Measurements from ENCODE around the gene FAM227B. TPM values are rescaled to one million over a fixed set of nuclear protein-coding genes. Genes with fewer than 3 reads are reported as not detected.

FAM227B gene
- total RNA-seq, 1 donor from 2014 or later, result 25.1 TPM

DNA sequence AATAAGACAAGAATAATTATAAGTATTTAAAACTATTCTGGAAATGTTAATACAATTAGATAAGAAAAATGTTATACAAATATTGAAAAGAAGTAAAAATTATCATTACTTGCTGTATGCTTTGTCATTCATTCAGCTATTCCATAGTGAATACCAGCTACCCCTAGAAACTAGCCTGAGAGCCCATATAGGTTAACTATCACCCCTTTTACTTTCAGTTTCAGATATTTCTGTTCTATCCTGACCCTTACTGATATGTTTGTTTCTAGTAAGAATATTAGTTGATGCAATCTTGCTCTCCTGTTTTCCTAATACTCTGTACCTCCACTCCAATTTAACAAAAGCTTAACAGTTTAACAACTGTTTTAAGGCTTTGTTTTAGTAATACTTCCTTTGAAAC, 31.6 kb downstream of the FAM227B start:
- H3K36me3 Mint-ChIP-seq, result peaks cover 4% of the 10 kb centered on the region
- no peak overlapping the region for H3K9ac ChIP-seq
- no peaks in the 10 kb centered on the region for H3K36me3 ChIP-seq
- H3K4me1 ChIP-seq, result no peaks in the 10 kb centered on the region
- H3K27me3 ChIP-seq, result no peaks in the 10 kb centered on the region
- no peak overlapping the region for H3K4me3 Mint-ChIP-seq
- H3K27me3 Mint-ChIP-seq (ENCODE audit: insufficient read depth, low read depth), result no peaks in the 10 kb centered on the region
- DNase-seq (ENCODE audit: low spot score), result no peak
- H3K4me2 ChIP-seq, result no peak overlapping the region
- no peak overlapping the region for H3K27ac ChIP-seq
- TF ChIP-seq, protein P1, sequence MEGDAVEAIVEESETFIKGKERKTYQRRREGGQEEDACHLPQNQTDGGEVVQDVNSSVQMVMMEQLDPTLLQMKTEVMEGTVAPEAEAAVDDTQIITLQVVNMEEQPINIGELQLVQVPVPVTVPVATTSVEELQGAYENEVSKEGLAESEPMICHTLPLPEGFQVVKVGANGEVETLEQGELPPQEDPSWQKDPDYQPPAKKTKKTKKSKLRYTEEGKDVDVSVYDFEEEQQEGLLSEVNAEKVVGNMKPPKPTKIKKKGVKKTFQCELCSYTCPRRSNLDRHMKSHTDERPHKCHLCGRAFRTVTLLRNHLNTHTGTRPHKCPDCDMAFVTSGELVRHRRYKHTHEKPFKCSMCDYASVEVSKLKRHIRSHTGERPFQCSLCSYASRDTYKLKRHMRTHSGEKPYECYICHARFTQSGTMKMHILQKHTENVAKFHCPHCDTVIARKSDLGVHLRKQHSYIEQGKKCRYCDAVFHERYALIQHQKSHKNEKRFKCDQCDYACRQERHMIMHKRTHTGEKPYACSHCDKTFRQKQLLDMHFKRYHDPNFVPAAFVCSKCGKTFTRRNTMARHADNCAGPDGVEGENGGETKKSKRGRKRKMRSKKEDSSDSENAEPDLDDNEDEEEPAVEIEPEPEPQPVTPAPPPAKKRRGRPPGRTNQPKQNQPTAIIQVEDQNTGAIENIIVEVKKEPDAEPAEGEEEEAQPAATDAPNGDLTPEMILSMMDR (IDR thresholded peaks at IDR 0.05), result no peak
- TF ChIP-seq EZH2phosphoT487 (IDR thresholded peaks at IDR 0.05), result no peak
- TF ChIP-seq EZH2 (IDR thresholded peaks at IDR 0.05), result no peak
- H2AFZ ChIP-seq (replicated peaks), result no peak overlapping the region
- H3K79me2 ChIP-seq (ENCODE audit: low read depth), result no peaks in the 10 kb centered on the region
- no peaks in the 10 kb centered on the region for H3K4me1 Mint-ChIP-seq
- H3K9me3 ChIP-seq (ENCODE audit: low read depth), result no peaks in the 10 kb centered on the region
- no peaks in the 10 kb centered on the region for H4K20me1 ChIP-seq (ENCODE audit: low read depth)
- no peak overlapping the region for H3K4me3 ChIP-seq
- H3K9me3 Mint-ChIP-seq, result peaks cover 5% of the 10 kb centered on the region
- H3F3A ChIP-seq (ENCODE audit: low read depth), result no peaks in the 10 kb centered on the region
- H3K27ac Mint-ChIP-seq, result no peak overlapping the region

DNA sequence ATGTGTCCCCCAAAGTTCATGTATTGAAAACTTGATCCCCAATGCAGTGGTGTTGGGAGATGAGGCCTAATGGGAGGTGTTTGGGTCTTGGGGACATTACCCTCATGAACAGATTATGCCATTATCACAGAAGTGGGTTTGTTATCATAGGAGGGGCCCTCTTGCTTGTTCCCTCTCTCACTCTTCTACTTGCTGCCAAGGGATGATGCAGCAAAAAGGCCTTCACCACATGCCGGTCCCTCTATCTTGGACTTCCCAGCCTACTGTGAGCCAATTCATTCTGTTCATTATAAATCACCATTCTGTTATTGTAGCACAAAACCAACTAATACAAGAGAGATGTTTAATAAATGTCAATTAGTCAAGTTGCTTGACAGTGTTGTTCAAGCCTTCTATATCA, 47.2 kb downstream of the FAM227B start:
- H3K9me3 ChIP-seq (ENCODE audit: low read depth), result no peaks in the 10 kb centered on the region
- Mint-ChIP-seq H3K4me3 (no peak overlapping the region), H3K27ac (no peak overlapping the region), H3K4me1 (no peaks in the 10 kb centered on the region), H3K27me3 (ENCODE audit: insufficient read depth, low read depth) (no peaks in the 10 kb centered on the region), H3K36me3 (peaks cover 5% of the 10 kb centered on the region), H3K9me3 (no peaks in the 10 kb centered on the region)
- H3K9ac ChIP-seq, result no peak overlapping the region
- H3K27me3 ChIP-seq, result no peaks in the 10 kb centered on the region
- TF ChIP-seq EZH2phosphoT487 (IDR thresholded peaks at IDR 0.05) (no peak), EZH2 (IDR thresholded peaks at IDR 0.05) (no peak)
- TF ChIP-seq, protein P1 (IDR thresholded peaks at IDR 0.05), result no peak
- DNase-seq (ENCODE audit: low spot score), result no peak
- no peaks in the 10 kb centered on the region for H3K36me3 ChIP-seq
- no peak overlapping the region for H3K4me2 ChIP-seq
- H2AFZ ChIP-seq (replicated peaks), result no peak overlapping the region
- no peaks in the 10 kb centered on the region for H4K20me1 ChIP-seq (ENCODE audit: low read depth)
- no peak overlapping the region for H3K4me3 ChIP-seq
- no peaks in the 10 kb centered on the region for H3K4me1 ChIP-seq
- no peaks in the 10 kb centered on the region for H3F3A ChIP-seq (ENCODE audit: low read depth)
- H3K79me2 ChIP-seq (ENCODE audit: low read depth), result no peaks in the 10 kb centered on the region
- no peak overlapping the region for H3K27ac ChIP-seq

DNA sequence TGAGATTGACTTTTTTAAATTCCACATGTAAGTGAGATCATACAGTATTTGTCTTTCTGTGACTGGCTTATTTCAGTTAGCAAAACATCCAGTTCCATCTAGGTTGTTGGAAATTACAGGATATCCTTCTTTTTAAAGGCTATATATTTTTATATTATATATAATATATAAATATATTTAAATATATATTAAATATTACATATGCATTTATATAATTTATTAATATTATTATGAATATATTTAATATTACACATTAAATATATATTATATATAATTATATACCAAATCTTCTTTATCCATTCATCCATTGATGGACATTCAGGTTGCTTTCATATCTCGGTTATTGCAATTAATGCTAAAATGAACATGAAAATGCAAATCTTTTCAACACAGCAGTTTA, 49.9 kb downstream of the FAM227B start:
- no peaks in the 10 kb centered on the region for H3K9me3 ChIP-seq (ENCODE audit: low read depth)
- no peak overlapping the region for H3K9ac ChIP-seq
- DNase-seq (ENCODE audit: low spot score), result no peak
- H2AFZ ChIP-seq (replicated peaks), result no peak overlapping the region
- Mint-ChIP-seq H3K9me3 (no peaks in the 10 kb centered on the region), H3K36me3 (peaks cover 5% of the 10 kb centered on the region), H3K4me3 (no peak overlapping the region), H3K4me1 (peaks cover 3% of the 10 kb centered on the region), H3K27me3 (ENCODE audit: insufficient read depth, low read depth) (no peaks in the 10 kb centered on the region), H3K27ac (no peak overlapping the region)
- no peak overlapping the region for H3K27ac ChIP-seq
- no peaks in the 10 kb centered on the region for H3K36me3 ChIP-seq
- H3K27me3 ChIP-seq, result no peaks in the 10 kb centered on the region
- H4K20me1 ChIP-seq (ENCODE audit: low read depth), result no peaks in the 10 kb centered on the region
- H3F3A ChIP-seq (ENCODE audit: low read depth), result no peaks in the 10 kb centered on the region
- no peaks in the 10 kb centered on the region for H3K4me1 ChIP-seq
- H3K79me2 ChIP-seq (ENCODE audit: low read depth), result no peaks in the 10 kb centered on the region
- H3K4me3 ChIP-seq, result no peak overlapping the region
- TF ChIP-seq EZH2phosphoT487 (IDR thresholded peaks at IDR 0.05), result no peak
- no peak for TF ChIP-seq EZH2 (IDR thresholded peaks at IDR 0.05)
- TF ChIP-seq, protein P1 (IDR thresholded peaks at IDR 0.05), result no peak
- no peak overlapping the region for H3K4me2 ChIP-seq
